ENCODE results near the gene GALNT3.

The GALNT3 gene

GRCh38 chr2:165793779-165794535 is at the start of gene GALNT3:
GALNT3 (minus strand) TSS chr2:165794247; CDS start chr2:165770700, 23,547 bp downstream.
- DNase-seq = peak; percentile 30 to 38

GRCh38 chr2:165843351-165843750 is 49.3 kb upstream of the GALNT3 start:
- DNase-seq = no peak

GRCh38 chr2:165840333-165840958 is 46.4 kb upstream of the GALNT3 start:
- DNase-seq = no peak

- no peak for DNase-seq
Observed at GRCh38 chr2:165839610-165840009, 45.6 kb upstream of the GALNT3 start.

GRCh38 chr2:165837122-165837521 is 43.1 kb upstream of the GALNT3 start:
- no peak for DNase-seq

- no peak for DNase-seq
Observed at GRCh38 chr2:165835363-165835762, 41.3 kb upstream of the GALNT3 start.

GRCh38 chr2:165833156-165833555 is 39.1 kb upstream of the GALNT3 start:
- no peak for DNase-seq

- DNase-seq = no peak
Observed at GRCh38 chr2:165827921-165828276, 33.9 kb upstream of the GALNT3 start.

- DNase-seq = no peak
Observed at GRCh38 chr2:165827016-165827920, 33.2 kb upstream of the GALNT3 start.

- no peak for DNase-seq
Observed at GRCh38 chr2:165825041-165825440, 31.0 kb upstream of the GALNT3 start.

GRCh38 chr2:165820296-165820695 is 26.2 kb upstream of the GALNT3 start:
- DNase-seq = no peak

GRCh38 chr2:165818920-165819319 is 24.9 kb upstream of the GALNT3 start:
- no peak for DNase-seq

- DNase-seq = no peak
Observed at GRCh38 chr2:165815299-165816141, 21.5 kb upstream of the GALNT3 start.

GRCh38 chr2:165814473-165814872 is 20.4 kb upstream of the GALNT3 start:
- no peak for DNase-seq

GRCh38 chr2:165811592-165812370 is 17.7 kb upstream of the GALNT3 start:
- no peak for DNase-seq

- no peak for DNase-seq
Observed at GRCh38 chr2:165810418-165810817, 16.4 kb upstream of the GALNT3 start.

- DNase-seq = no peak
Observed at GRCh38 chr2:165804719-165805118, 10.7 kb upstream of the GALNT3 start.

- no peak for DNase-seq
Observed at GRCh38 chr2:165803123-165803760, 9.2 kb upstream of the GALNT3 start.

GRCh38 chr2:165801176-165801575 is 7.1 kb upstream of the GALNT3 start:
- no peak for DNase-seq

GRCh38 chr2:165796819-165797530 is 2.9 kb upstream of the GALNT3 start:
- no peak for DNase-seq

GRCh38 chr2:165796129-165796528 is 2.1 kb upstream of the GALNT3 start:
- no peak for DNase-seq
